Thoracic aorta (tissue), 2 donors: ENCODE results near the gene TTLL7. TPM values are rescaled to one million over a fixed set of nuclear protein-coding genes. Genes with fewer than 3 reads are reported as not detected.

Experiments used
- ATAC-seq: fragments of 150-250 bp; one replicate; pipeline ENCODE4 v1.8.0; 2017; ENCODE audit warnings: low read depth; ENCODE audit not compliant: insufficient number of reproducible peaks, low FRiP score
- DNase-seq: peaks from one replicate; pipeline ENCODE4 v3.0.0-alpha.2; 2020; ENCODE audit warnings: low spot score
- H3K27ac ChIP-seq, 2 donors: fragments of 200-600 bp; sonication (generic); 1 replicate in 1 of 2; 2 replicates in 1 of 2; pipeline ENCODE4 v1.5.1; 2016; ENCODE audit warnings: mild to moderate bottlenecking in 2 of 2, moderate library complexity in 2 of 2
- H3K27me3 ChIP-seq: fragments of 200-600 bp; sonication (generic); replicated peaks from 2 replicates; pipeline ENCODE4 v1.6.0; 2016; ENCODE audit warnings: mild to moderate bottlenecking; ENCODE audit not compliant: insufficient read depth
- H3K36me3 ChIP-seq: fragments of 200-600 bp; sonication (generic); one replicate; pipeline ENCODE4 v1.5.1; 2016
- H3K4me1 ChIP-seq, 2 donors: fragments of 200-600 bp; sonication (generic); 1 replicate in 1 of 2; 2 replicates in 1 of 2; pipeline versions ENCODE4 v1.5.1 to v1.6.0; 2016; ENCODE audit warnings: low read depth in 2 of 2, mild to moderate bottlenecking in 1 of 2; ENCODE audit not compliant: control insufficient read depth in 1 of 2
- H3K4me3 ChIP-seq: fragments of 200-600 bp; sonication (generic); 2 replicates; pipeline ENCODE4 v1.5.1; 2016; ENCODE audit warnings: mild to moderate bottlenecking
- H3K9me3 ChIP-seq: fragments of 200-600 bp; sonication (generic); 2 replicates; pipeline ENCODE4 v1.5.1; 2016
- total RNA-seq, 2 donors: library from RNA; depleted of rRNA; stranded (reverse); fragments of >200 nt; gene quantifications; one replicate each; pipeline versions ENCODE4 v1.1.0 to v1.2.3, GENCODE V29; 2016
- TF ChIP-seq, protein P1 (sequence below): fragments of 200-600 bp; sonication (generic); IDR thresholded peaks from one replicate; pipeline ENCODE4 v1.5.1; 2019; ENCODE audit warnings: antibody characterized with exemption

Gene TTLL7
- total RNA-seq, 2 donors from 2014 or later, result 66.1 to 71.4 TPM

DNA sequence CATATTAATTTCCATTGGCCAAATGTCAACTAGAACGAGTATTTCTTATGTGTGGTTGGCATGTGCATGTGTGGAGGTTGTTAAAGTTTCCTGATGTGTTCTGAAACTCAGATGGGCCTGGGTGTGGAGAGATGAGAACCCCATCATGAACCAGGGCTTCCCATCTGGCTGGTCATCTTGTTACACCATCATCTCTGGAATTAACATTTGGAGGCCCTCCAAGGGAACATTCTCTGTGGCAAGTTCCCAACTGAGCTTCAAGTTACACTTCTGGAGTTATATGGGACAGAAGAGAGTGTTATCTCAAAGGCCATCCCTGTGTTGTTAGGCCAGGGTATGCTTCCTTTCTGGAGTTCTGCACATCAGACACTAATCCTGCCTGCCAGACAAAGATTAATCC lies 183.6 kb downstream of the TTLL7 start:
- Histone ChIP-seq H3K36me3 (no peaks in the 10 kb centered on the region), H3K27me3 (no peaks in the 10 kb centered on the region), H3K4me1 (no peaks in the 10 kb centered on the region), H3K4me3 (no peak overlapping the region), H3K9me3 (no peaks in the 10 kb centered on the region), H3K27ac (no peak overlapping the region)
- DNase-seq (no peak), ATAC-seq (no peak)
- TF ChIP-seq, protein P1, sequence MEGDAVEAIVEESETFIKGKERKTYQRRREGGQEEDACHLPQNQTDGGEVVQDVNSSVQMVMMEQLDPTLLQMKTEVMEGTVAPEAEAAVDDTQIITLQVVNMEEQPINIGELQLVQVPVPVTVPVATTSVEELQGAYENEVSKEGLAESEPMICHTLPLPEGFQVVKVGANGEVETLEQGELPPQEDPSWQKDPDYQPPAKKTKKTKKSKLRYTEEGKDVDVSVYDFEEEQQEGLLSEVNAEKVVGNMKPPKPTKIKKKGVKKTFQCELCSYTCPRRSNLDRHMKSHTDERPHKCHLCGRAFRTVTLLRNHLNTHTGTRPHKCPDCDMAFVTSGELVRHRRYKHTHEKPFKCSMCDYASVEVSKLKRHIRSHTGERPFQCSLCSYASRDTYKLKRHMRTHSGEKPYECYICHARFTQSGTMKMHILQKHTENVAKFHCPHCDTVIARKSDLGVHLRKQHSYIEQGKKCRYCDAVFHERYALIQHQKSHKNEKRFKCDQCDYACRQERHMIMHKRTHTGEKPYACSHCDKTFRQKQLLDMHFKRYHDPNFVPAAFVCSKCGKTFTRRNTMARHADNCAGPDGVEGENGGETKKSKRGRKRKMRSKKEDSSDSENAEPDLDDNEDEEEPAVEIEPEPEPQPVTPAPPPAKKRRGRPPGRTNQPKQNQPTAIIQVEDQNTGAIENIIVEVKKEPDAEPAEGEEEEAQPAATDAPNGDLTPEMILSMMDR, result no peak

Other genes starting within 250 kb of the TTLL7 start
- gene PRKACB, start 145.1 kb upstream of the TTLL7 start, total RNA-seq, result 10 to 100 TPM; 27.3 to 32.2 TPM